OCI-LY7 (cell line): ENCODE results near the gene REEP5. TPM values are rescaled to one million over a fixed set of nuclear protein-coding genes. Genes with fewer than 3 reads are reported as not detected.

Experiments used
- BruUV-seq: library from RNA; stranded (reverse); fragments of 400-500 nt; replicated peaks from 2 replicates; lab custom pipeline; 2021; lab: Mats Ljungman, UMichigan
- CTCF ChIA-PET: fragments of 300-600 bp; sonication (Branson Sonifier 250); formaldehyde crosslinking; loops from one replicate; lab custom pipeline; 2022; ENCODE audit warnings: antibody characterized with exemption; ENCODE audit not compliant: unreplicated experiment; lab: Charles Lee
- POLR2A ChIA-PET: fragments of 300-600 bp; sonication (Branson Sonifier 250); formaldehyde crosslinking; loops from one replicate; lab custom pipeline; 2022; ENCODE audit warnings: antibody characterized with exemption; lab: Charles Lee
- DNase-seq: peaks from one replicate; pipeline ENCODE4 v3.0.0-alpha.2; 2015; ENCODE audit warnings: low spot score
- H2AFZ ChIP-seq: fragments of 200-600 bp; sonication (generic), shearing (Covaris generic); 2 replicates; pipeline ENCODE4 v1.6.1; 2014; ENCODE audit warnings: mild to moderate bottlenecking, antibody characterized with exemption, low read length, moderate library complexity
- H3K27ac ChIP-seq: fragments of 200-600 bp; sonication (generic); 2 replicates; pipeline ENCODE4 v1.5.1; 2014; ENCODE audit warnings: mixed run types, low read depth, mild to moderate bottlenecking, moderate library complexity, low read length, inconsistent platforms; ENCODE audit not compliant: poor library complexity, severe bottlenecking
- H3K36me3 ChIP-seq: fragments of 200-600 bp; sonication (generic); 2 replicates; pipeline ENCODE4 v1.6.1; 2014; ENCODE audit warnings: mild to moderate bottlenecking, antibody characterized with exemption, low read length, moderate library complexity, mixed read lengths; ENCODE audit not compliant: insufficient read depth
- H3K4me1 ChIP-seq: fragments of 200-600 bp; sonication (generic); 2 replicates; pipeline ENCODE4 v1.5.1; 2014; ENCODE audit warnings: mild to moderate bottlenecking, low read length; ENCODE audit not compliant: insufficient read depth, poor library complexity, severe bottlenecking
- H3K4me2 ChIP-seq: fragments of 200-600 bp; sonication (generic); 2 replicates; pipeline ENCODE4 v1.6.1; 2014; ENCODE audit warnings: mild to moderate bottlenecking, low read length
- H3K4me3 ChIP-seq: fragments of 200-600 bp; sonication (generic); 2 replicates; pipeline ENCODE4 v1.5.1; 2014; ENCODE audit warnings: mild to moderate bottlenecking, low read depth, low read length; ENCODE audit not compliant: poor library complexity, severe bottlenecking
- H3K79me2 ChIP-seq: fragments of 200-600 bp; sonication (generic); 2 replicates; pipeline ENCODE4 v1.6.1; 2016; ENCODE audit warnings: low read depth, mild to moderate bottlenecking, low read length, moderate library complexity, mixed read lengths; ENCODE audit not compliant: insufficient read depth
- H3K9me2 ChIP-seq: fragments of 200-600 bp; sonication (generic); 2 replicates; pipeline ENCODE4 v1.6.1; 2016; ENCODE audit warnings: mild to moderate bottlenecking, low read length, mixed read lengths; ENCODE audit not compliant: insufficient read depth
- H3K9me3 ChIP-seq: fragments of 200-600 bp; sonication (generic); 2 replicates; pipeline ENCODE4 v1.6.1; 2014; ENCODE audit warnings: mild to moderate bottlenecking, mixed run types, low read length, mixed read lengths
- H4K20me1 ChIP-seq: fragments of 200-600 bp; sonication (generic); 2 replicates; pipeline ENCODE4 v1.6.1; 2014; ENCODE audit warnings: mild to moderate bottlenecking, antibody characterized with exemption, low read length, moderate library complexity, mixed read lengths; ENCODE audit not compliant: insufficient read depth
- EZH2phosphoT487 ChIP-seq: fragments of 200-600 bp; sonication (generic); IDR thresholded peaks from 2 replicates; pipeline ENCODE4 v1.6.1; 2018; ENCODE audit warnings: low read depth, borderline replicate concordance, mild to moderate bottlenecking, mixed run types, antibody characterized with exemption, low read length, moderate library complexity, mixed read lengths
- intact Hi-C: fragments of 100-400 bp; cut with micrococcal nuclease; formaldehyde crosslinking; loops from one replicate; pipeline ENCODE4 v1.10.0; 2022; ENCODE audit not compliant: unreplicated experiment
- total RNA-seq, 2 experiments: library from RNA; depleted of rRNA in 1 of 2; stranded (reverse); fragments of >200 nt in 1 of 2; shearing (Covaris generic) in 1 of 2; gene quantifications; 2 replicates each; pipeline ENCODE4 v1.2.3, GENCODE V29; 2014 to 2022
- TF ChIP-seq, protein P1 (sequence below): fragments of 200-600 bp; sonication (generic); conservative IDR thresholded peaks from 2 replicates; pipeline ENCODE4 v1.5.1; 2014; ENCODE audit warnings: mild to moderate bottlenecking, antibody characterized with exemption, low read length, moderate library complexity, mixed read lengths

Gene REEP5
- total RNA-seq, 2 experiments from 2014 or later: 25.5 to 32.0 TPM

DNA sequence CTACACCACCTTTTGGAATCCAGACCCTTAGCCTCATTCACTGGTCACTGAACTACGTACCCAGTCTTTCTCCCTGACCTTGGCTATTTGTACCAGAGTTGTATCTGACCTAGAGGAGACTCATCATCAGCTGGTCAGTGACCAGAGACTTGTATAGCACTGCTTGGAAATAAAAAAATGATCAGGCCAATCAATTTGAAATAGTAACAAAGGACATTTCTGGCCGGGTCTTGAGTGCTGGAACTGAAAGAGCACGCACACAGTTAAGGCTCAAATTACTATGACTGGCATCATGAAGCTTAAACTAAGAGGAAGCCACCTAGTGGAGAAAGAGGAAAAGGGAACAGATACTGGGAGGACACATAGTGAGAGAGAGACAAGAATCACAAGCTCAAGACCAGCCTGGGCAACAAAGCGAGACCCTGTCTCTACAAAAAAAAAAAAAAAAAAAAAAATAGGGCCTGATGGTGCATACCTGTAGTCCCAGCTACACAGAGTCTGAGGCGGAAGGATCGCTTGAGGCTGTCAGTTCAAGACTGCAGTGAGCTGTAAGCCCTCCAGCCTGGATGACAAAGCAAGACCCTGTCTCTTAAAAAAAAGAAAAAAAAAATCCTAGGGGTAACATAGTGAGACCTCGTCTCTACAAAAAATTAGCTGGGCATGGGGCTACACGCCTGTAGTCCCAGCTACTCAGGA lies 73.8 kb downstream of the REEP5 start:
- Histone ChIP-seq H3K36me3 (no peaks in the 10 kb centered on the region), H4K20me1 (no peaks in the 10 kb centered on the region), H3K4me1 (no peaks in the 10 kb centered on the region), H2AFZ (no peak overlapping the region), H3K4me3 (no peak overlapping the region), H3K27ac (no peak overlapping the region), H3K9me3 (no peaks in the 10 kb centered on the region), H3K9me2 (no peaks in the 10 kb centered on the region), H3K4me2 (no peak overlapping the region), H3K79me2 (no peaks in the 10 kb centered on the region)
- BruUV-seq: no TSS peak
- ChIA-PET POLR2A (interaction anchor here (0.6 to 1.2 kb wide), 9 partner anchors 9 to 298 kb away, joined by 3 to 8 read pairs (median 3); no protein-coding TSS in a partner anchor), CTCF (interaction anchor here (0.5 to 0.6 kb wide), 2 partner anchors 127 to 280 kb away, joined by 3 read pairs; no protein-coding TSS in a partner anchor)
- TF ChIP-seq, protein P1, sequence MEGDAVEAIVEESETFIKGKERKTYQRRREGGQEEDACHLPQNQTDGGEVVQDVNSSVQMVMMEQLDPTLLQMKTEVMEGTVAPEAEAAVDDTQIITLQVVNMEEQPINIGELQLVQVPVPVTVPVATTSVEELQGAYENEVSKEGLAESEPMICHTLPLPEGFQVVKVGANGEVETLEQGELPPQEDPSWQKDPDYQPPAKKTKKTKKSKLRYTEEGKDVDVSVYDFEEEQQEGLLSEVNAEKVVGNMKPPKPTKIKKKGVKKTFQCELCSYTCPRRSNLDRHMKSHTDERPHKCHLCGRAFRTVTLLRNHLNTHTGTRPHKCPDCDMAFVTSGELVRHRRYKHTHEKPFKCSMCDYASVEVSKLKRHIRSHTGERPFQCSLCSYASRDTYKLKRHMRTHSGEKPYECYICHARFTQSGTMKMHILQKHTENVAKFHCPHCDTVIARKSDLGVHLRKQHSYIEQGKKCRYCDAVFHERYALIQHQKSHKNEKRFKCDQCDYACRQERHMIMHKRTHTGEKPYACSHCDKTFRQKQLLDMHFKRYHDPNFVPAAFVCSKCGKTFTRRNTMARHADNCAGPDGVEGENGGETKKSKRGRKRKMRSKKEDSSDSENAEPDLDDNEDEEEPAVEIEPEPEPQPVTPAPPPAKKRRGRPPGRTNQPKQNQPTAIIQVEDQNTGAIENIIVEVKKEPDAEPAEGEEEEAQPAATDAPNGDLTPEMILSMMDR: peak; percentile 83
- no peak for TF ChIP-seq EZH2phosphoT487
- DNase-seq: peak; percentile 79
- intact Hi-C loops: loop anchor here (1.0 to 5.0 kb wide), 2 partner anchors 156 to 297 kb away; no protein-coding TSS in a partner anchor

DNA sequence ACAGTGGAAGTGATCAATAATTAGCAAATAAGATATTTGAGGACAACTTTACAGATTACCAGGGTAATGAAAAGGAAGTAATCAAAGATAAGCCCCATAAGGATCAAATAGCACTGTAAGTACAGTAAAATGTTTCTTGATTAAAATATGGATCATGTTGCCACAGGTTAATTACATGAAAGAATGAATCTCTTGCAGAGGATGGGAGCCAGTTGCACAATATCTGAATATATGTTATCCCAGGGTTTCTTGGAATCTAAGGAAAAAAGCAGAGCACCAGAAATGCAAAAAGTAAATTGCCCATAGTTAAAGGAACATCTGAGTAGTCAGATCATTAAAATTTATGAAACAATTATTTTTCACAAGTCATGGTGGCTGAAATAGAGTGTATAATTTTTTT lies 74.7 kb downstream of the REEP5 start:
- no peaks in the 10 kb centered on the region for H3K79me2 ChIP-seq
- intact Hi-C loops: loop anchor here (5.0 kb wide), 1 partner anchor 155 kb away; no protein-coding TSS in a partner anchor
- POLR2A ChIA-PET: no interaction called here
- no peaks in the 10 kb centered on the region for H3K4me1 ChIP-seq
- CTCF ChIA-PET: no interaction called here
- no peak overlapping the region for H2AFZ ChIP-seq
- H3K9me2 ChIP-seq: no peaks in the 10 kb centered on the region
- DNase-seq: no peak
- BruUV-seq: no TSS peak
- no peak overlapping the region for H3K4me2 ChIP-seq
- no peaks in the 10 kb centered on the region for H4K20me1 ChIP-seq
- no peak overlapping the region for H3K4me3 ChIP-seq
- no peaks in the 10 kb centered on the region for H3K36me3 ChIP-seq
- H3K27ac ChIP-seq: no peak overlapping the region
- TF ChIP-seq, protein P1: no peak
- no peak for TF ChIP-seq EZH2phosphoT487
- no peaks in the 10 kb centered on the region for H3K9me3 ChIP-seq

DNA sequence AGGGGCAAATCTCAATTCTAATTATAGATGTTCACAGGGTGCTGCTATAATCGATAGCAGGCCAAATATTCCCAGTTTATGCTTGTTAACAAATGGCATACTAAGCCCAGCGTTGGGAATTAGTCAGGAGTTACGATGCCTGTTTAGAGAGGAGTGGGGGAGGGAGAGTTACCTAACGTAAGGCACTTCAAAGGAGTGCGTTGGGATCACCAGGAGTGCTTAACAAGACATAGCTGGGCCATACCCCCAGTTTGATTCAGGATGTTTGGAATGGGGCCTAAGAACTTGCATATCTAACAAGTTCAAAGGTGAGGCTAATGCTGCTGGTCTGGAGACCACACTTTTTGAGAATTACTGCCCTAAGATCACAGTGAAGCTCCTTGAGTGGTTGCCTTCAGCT lies 75.5 kb downstream of the REEP5 start:
- Histone ChIP-seq H3K4me2 (no peak overlapping the region), H3K4me1 (no peaks in the 10 kb centered on the region), H3K4me3 (no peak overlapping the region), H3K27ac (no peak overlapping the region), H2AFZ (no peak overlapping the region), H4K20me1 (no peaks in the 10 kb centered on the region), H3K9me3 (no peaks in the 10 kb centered on the region), H3K79me2 (no peaks in the 10 kb centered on the region), H3K36me3 (peaks cover 3% of the 10 kb centered on the region; the same call in 1 of the 2 replicates), H3K9me2 (no peaks in the 10 kb centered on the region)
- intact Hi-C loops: loop anchor here (5.0 kb wide), 1 partner anchor 154 kb away; no protein-coding TSS in a partner anchor
- BruUV-seq: no TSS peak
- ChIA-PET CTCF (no interaction called here), POLR2A (no interaction called here)
- TF ChIP-seq, protein P1: no peak
- no peak for TF ChIP-seq EZH2phosphoT487
- DNase-seq: no peak
